Left hindlimb (tissue), 1 donor: ENCODE results near the gene PCBP4.
"Not testable (repeated sequence)": the region's sequence is repeated elsewhere in the genome, so short reads cannot be mapped to it uniquely, and the experiment has no call there.

Experiments used
- DNase-seq: peaks from one replicate; pipeline ENCODE4 v3.0.0-alpha.2; 2018

Gene PCBP4

GRCh38 chr3:51993657-51994056 is 26.4 kb upstream of the PCBP4 start:
- not testable (repeated sequence) for DNase-seq

GRCh38 chr3:51992017-51992682 is 24.9 kb upstream of the PCBP4 start:
- DNase-seq = no peak

GRCh38 chr3:51990501-51990971 is 23.3 kb upstream of the PCBP4 start:
- DNase-seq = not testable (repeated sequence)

- DNase-seq = no peak
Measured at GRCh38 chr3:51988286-51989146, 21.3 kb upstream of the PCBP4 start.

GRCh38 chr3:51987568-51987967 is 20.3 kb upstream of the PCBP4 start:
- no peak for DNase-seq

- DNase-seq = no peak
Measured at GRCh38 chr3:51986010-51986947, 19.0 kb upstream of the PCBP4 start.

GRCh38 chr3:51985063-51985462 is 17.8 kb upstream of the PCBP4 start:
- no peak for DNase-seq

- no peak for DNase-seq
Measured at GRCh38 chr3:51984269-51984647, 17.0 kb upstream of the PCBP4 start.

- DNase-seq = no peak
Measured at GRCh38 chr3:51983578-51984268, 16.5 kb upstream of the PCBP4 start.

- peak; percentile 90 for DNase-seq
Measured at GRCh38 chr3:51982838-51983577, 15.8 kb upstream of the PCBP4 start, which contains the start of gene ACY1. ACY1 (plus strand) TSS chr3:51983535; CDS start chr3:51984065, 530 bp downstream.

GRCh38 chr3:51982352-51982837 is 15.1 kb upstream of the PCBP4 start:
- DNase-seq = no peak

- DNase-seq = no peak
Measured at GRCh38 chr3:51980253-51980652, 13.0 kb upstream of the PCBP4 start.

GRCh38 chr3:51978143-51978502 is 10.9 kb upstream of the PCBP4 start:
- DNase-seq = no peak

GRCh38 chr3:51977446-51978142 is 10.3 kb upstream of the PCBP4 start:
- no peak for DNase-seq

- DNase-seq = peak; percentile 82
Measured at GRCh38 chr3:51975852-51976549, 8.7 kb upstream of the PCBP4 start.

- peak; percentile 84 for DNase-seq
Measured at GRCh38 chr3:51974963-51975851, 8.0 kb upstream of the PCBP4 start, which contains the start of gene ABHD14A. ABHD14A (plus strand) TSS chr3:51975064; CDS start chr3:51975136, 72 bp downstream.

- DNase-seq = no peak
Measured at GRCh38 chr3:51974277-51974962, 7.2 kb upstream of the PCBP4 start.

- no peak for DNase-seq
Measured at GRCh38 chr3:51971350-51971749, 4.1 kb upstream of the PCBP4 start.
